Limb (tissue), 2 donors: ENCODE measurements around the gene KRT8.

Experiments
- DNase-seq, 2 donors: peaks; one replicate each; pipeline ENCODE4 v3.0.0-alpha.2; 2016; ENCODE audit errors: extremely low spot score in 2 of 2

Gene KRT8

DNA sequence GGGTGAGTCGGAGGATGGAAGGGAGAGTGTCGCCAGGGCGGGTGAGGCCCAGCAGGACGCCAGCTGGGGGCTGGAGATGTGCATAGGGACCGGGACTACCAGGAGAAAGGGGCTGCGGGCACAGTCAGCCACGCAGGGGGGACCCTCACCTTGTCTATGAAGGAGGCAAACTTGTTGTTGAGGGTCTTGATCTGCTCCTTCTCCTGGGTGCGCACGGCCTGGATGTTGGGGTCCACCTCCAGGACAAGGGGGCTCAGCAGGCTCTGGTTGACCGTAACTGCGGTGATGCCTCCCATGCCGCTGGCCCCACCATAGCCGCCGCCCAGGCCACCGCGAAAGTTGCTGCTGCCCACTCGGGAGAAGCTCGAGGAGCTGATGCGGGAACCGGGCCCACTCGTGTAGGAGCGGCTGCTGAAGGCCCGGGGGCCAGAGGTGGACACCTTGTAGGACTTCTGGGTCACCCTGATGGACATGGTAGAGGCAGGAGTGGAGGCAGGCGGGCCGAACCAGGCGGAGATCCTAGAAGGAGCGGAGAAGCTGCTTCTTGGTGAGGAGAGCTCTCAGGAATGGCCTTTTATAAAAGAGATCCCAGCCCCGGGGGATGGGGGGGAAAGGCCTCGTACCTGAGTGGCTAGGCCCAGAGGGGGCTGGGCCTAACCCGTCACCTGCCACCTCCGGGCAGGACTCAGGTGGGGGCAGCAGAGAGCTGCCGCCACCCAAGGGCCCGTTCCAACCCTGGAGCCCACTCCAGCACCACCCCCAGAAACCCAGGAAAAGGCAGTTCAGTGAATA, at the start of gene KRT8:
TSS of gene KRT8 (minus strand) at position 568 of the 792 bp plus-strand sequence. CDS start at position 473, 95 bp downstream.
- peak in 1 of 2 donors; percentile 56 for DNase-seq

DNA sequence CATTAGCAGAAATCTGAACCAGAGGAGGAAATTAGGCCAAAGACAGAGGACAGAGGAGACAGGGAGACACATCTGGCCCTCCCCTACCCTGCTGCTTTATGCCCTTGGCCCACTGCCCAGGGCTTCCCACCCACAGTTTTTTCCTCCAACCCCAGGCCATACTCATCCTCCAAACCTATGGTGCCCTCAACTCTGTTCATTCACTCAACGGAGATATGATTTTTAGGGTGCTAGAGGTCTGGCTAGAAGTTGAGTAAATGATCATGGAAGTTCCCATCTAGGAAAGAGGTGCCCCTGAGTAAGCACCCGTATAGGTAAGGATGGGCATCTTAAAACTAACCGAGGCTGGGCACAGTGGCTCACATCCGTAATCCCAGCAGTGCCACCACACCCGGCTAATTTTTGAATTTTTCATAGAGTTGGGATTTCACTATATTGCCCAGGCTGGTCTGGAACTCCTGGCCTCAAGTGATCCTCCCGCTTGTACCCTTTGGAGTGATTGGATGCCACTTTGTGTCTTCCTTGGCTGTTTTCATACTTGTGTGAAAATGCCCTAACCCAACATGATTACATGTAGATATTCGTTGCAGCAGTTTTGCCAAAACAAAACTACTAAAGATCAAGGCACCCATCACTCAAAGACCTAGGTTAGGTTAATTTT, 48.4 kb upstream of the KRT8 start:
- DNase-seq, result no peak

DNA sequence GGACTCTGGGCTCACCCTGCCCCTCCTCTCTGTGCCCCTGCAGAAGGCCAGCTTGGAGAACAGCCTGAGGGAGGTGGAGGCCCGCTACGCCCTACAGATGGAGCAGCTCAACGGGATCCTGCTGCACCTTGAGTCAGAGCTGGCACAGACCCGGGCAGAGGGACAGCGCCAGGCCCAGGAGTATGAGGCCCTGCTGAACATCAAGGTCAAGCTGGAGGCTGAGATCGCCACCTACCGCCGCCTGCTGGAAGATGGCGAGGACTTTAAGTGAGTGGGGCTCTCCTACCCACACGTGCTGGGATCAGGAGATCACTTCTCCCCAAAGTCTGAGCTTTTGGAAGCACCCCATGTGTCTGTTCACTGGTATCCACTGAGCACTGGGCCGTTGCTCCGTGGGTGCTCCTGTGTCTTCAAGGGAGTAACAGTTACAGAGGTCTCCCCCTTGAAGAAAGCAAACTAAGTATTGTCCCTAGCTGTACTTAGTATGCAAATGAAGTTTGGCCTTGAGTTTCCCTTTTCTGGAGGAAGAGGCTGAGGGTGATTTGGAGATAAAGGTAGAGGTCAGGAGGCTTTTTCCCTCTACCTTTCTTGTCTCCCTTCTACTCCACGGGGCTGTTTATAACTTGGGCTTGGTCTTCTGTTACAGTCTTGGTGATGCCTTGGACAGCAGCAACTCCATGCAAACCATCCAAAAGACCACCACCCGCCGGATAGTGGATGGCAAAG, 47.4 kb upstream of the KRT8 start:
- DNase-seq, result no peak

DNA sequence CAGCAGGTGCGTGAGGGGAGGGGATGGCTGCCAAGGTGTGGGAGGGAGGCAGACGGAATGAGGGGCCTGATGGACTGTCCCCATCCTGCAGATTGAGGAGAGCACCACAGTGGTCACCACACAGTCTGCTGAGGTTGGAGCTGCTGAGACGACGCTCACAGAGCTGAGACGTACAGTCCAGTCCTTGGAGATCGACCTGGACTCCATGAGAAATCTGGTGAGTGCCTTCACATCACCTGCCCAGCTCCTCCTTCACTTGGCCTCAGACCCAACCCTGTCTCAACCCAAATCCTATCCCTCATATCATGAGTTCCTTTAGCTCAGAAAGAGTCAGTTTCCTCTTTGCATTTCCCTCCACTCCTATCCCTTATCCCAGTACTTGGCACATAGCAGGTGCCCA, 46.8 kb upstream of the KRT8 start:
- DNase-seq, result no peak

DNA sequence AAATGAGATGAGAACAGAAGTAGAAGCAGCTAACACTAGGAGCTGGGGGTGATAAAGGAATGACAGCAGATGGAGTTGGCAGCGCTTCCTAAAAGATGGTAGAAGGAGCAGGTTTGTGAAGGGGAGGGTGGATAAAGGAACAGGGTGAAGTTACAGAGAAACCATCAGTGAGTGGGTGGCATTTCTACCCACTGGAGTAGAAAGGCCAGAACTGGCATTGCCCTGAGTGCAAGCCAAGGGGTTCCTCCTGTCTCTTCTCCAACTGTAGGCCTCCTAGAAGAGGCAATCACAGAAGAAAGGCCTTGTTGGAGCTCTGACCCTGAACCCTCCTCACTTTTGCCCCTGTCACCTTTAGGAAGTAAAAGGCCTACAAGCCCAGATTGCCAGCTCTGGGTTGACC, 46.2 kb upstream of the KRT8 start:
- no peak for DNase-seq

DNA sequence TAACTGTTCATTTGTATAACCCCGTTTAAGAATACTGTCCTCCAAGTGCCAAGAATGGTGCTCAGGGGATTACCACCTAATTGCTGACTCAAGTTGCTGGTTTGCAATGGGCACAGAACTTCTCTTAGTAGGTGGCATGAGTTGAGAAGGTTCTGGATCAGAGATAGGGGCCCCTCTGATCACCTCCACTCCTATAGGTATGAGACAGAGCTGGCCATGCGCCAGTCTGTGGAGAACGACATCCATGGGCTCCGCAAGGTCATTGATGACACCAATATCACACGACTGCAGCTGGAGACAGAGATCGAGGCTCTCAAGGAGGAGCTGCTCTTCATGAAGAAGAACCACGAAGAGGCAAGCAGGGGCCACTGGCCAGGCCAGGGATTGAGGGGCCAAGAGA, 45.7 kb upstream of the KRT8 start:
- DNase-seq, result no peak

DNA sequence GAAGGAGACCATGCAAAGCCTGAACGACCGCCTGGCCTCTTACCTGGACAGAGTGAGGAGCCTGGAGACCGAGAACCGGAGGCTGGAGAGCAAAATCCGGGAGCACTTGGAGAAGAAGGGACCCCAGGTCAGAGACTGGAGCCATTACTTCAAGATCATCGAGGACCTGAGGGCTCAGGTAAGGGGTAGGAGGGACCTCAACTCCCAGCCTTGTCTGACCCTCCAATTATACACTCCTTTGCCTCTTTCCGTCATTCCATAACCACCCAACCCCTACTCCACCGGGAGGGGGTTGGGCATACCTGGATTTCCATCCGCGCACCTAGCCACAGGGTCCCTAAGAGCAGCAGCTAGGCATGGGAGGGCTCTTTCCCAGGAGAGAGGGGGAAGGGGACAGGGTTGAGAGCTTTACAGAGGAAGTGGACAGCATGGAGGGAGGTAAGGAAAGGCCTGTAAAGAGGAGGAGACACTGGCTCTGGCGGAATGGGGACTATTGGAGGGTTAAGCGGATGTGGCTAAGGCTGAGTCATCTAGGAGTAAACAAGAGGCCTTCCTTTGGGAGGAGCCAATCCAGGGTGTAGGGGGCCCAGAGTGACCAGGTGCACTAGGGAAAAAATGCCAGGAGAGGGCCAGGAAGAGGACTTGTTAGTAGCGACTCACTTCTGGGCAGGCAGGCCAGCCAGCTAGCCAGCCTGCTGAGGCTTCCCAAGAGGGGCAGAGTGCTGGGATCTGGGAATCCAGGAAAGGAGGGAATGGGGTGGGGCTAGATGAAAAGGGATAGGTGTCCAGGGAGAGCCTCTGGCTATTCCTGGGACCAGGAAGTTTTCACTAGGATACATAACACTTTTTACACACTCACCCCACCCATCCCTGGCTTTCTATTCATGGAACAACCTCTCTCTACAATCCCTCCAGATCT, 44.8 kb upstream of the KRT8 start:
- DNase-seq, result no peak

DNA sequence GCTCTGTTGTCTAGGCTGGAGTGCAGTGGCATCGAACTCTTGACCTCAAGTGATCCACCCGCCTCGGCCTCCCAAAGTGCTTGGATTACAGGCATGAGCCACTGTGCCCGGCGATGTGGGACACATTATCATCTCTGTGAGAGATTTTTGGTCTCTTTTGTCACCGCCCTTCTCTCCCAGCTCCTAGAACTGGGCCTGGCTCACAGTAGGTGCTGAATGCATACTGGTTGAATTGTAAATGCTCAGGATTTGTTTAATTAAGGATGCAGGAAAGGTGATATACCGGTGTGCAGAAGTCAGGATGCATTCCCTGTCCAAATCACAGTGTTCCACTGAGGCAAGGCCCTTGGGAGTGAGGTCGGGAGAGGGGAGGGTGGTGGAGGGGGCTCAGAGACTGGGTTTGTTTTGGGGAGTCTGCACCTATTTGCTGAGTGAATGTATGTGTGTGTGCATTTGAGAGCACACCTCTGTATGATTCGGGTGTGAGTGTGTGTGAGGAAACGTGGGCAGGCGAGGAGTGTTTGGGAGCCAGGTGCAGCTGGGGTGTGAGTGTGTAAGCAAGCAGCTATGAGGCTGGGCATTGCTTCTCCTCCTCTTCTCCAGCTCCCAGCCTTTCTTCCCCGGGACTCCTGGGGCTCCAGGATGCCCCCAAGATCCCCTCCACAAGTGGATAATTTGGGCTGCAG, 43.0 kb upstream of the KRT8 start:
- DNase-seq, result no peak

DNA sequence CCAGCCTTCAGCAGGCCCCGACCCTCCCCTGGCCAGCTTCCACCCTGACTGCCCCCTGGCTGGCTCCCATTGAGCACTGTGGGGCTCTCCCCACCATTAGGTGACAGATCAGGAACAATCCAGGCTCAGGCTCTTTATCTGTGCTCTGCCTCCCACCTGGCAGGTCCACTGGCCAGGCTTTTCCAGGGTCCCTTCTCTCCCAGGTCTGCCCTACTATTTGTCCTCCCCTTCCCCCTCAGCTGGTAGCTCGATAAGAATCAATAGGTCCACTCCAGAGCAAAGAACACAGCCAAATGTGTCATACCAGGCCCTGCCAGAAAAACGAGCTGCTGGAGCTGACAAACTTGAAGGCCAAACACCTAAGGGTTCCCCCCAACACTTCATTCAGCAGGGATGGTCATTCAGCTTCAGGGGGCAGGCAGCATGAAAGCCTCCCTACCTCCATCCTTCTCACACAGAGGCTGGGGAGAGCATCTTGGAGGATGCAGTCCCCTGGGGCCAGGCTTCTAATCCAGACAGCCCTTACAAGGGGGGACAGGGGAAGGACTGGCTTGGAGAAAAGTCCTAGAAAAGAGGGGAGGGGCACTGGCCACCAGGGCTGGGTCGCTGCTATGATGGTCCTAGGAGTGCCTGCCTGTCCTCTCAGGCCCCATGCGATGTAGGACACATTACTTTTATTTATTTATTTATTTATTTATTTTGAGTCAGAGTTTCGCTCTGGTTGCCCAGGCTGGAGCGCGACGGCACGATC, 42.1 kb upstream of the KRT8 start:
- DNase-seq, result no peak

DNA sequence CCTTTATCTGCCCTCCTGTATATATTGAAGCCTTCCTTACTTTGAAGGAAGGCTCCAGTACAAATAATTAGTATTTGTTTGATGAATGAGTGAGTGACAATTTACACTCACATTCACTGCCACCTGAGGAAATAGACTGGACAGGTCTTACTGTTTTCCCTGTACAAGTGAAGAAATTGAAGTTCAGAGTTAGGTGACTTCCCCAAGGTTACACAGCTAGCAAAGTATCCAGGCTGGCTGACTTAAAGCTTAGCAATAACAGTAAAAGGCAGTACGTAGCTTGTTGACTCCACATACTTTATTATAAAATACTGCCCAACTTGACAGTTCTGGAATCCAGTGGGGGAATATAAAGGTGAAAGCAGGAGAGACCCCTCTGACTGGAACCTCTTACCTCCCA, 41.5 kb upstream of the KRT8 start:
- DNase-seq, result no peak

DNA sequence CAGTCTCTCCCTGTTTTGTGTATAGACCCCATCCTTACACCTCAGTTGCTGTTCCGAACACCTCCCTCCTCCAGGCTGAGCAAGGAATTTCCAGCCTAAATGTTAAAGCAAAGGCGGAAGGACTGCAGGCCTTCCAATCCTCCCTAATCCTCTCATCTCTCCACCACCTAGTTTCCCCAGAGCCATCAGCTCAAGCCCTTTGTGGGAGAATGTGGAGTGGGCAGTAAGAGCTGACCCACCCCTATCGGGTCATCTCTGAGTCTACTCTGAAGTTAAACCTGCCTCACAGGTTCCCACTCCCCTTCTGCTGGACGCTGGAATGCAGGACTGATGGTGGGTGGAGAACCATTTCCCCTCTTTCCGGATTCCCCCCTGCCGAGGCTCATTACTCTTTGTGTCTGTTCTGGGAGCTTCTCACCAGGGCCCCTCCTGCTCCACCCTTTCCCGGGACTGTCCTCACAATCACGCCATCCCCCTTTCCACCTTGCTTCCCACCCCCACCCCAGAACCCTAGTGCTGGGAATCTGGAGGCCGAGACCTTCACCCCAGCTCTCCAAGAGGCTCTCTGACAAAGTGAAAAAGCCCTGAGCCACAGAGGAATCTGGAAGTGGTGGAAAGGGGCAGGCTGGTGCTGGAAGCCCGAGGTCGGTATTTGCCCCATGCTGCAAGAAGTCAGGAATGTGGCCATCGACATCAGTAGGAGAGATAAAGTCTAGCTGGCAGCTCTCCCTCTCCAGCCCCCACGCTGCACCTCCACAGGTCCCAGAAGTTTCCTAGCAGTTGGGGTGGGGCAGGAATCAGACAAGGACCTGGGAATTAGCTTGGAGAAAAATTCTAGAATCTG, 40.7 kb upstream of the KRT8 start:
- no peak for DNase-seq

DNA sequence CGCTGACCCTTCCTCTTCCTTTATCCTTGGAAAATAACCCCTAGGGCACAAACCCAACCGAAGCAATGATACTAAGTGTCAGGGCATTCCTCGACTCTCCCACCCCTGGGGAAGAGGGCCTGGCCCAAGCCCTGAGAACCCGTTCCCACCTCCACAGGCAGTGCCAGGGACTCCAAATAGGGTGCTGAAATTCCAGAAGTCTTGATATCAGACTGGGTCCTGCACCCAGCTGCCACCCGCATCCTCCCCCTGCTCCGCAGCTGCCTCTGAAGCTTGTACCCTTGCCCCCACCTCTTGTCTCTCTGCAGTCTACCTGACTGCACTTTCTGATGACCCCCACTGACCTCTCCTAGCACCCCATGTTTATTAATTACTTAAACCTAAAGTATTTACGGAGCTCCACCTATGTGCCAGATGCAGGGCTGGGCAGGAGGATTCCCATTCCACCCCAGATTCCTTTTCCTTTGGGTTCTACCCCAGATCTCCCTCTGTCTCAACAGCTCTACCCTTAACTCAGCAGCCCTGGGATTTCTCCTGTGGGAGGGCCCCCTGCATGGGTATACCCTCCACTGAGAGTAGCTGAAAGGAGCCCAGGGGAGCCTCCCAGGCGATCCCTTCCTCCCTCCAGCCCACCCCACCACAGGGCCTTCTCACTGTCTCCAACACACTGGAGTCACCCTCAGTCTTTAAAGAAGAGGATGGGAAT, 40.0 kb upstream of the KRT8 start:
- no peak for DNase-seq

DNA sequence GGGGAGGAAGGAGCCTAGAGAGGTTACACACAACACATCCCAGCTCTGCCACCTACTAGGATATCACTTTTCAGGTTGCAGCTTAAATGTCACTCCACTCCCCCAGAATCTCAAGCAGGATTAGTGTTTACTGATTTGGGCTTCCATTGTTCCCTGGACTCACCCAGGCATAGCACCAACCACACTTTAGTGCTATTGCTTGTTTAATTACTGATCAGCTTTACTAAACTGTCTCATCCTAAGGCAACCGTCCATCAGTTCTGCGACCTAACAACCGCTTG, 38.0 kb upstream of the KRT8 start:
- no peak for DNase-seq

DNA sequence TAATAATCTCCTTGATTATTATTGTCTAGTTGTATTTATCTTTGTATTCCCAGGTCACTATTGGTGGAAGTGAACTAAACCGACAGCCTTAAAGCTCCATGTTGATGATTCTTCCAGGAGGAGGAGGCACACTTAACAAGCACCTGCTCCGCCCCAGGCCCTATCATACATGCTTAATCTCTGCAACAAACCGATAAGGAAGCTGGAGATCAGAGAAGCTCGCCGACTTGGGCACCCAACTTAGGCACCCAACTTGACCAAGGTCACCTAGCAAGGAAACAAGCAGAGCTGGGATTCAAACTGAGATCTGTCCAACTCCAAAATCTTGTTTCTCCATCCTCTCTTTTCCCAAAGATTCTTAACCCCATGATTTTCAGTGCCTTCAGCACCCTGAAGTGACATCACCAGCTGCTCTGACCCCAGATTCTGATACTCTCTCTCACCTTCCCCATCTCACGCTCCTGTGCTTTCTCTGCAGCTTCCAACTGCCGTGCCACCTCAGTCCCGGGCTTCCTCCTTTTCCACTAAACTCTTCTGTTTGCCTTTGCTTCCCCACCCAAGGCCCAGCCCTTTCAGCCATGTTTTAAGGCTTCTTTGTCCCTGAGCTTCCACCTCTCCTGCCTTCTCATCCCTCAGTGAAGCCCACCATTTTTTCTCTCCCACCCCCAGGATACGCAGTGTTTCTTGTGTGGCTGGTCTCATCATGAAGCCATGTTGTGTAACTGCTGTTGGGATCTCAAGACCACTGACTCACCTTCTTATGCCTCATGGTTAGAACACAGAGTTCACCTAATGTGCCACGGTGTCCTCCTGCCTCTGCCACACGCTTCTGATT, 37.4 kb upstream of the KRT8 start:
- no peak for DNase-seq

DNA sequence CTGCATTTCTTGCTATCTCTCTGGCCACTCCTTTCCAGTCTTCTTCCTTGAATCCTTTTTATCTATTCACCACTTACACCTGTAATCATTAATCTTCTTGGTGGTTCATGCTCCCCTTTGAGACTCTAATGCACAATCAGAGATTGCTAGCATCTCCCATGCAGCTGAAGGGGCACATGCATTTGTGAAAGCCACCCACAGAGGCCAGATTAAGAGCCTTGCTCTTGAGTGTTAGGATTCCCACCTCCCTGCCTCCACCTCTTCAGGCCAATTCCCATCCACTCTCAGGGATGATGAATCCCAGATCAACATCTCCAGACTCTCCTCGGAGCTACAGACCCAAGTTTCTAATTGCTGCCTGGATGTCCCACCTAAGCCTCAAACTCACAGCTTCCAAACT, 24.7 kb upstream of the KRT8 start:
- no peak for DNase-seq

DNA sequence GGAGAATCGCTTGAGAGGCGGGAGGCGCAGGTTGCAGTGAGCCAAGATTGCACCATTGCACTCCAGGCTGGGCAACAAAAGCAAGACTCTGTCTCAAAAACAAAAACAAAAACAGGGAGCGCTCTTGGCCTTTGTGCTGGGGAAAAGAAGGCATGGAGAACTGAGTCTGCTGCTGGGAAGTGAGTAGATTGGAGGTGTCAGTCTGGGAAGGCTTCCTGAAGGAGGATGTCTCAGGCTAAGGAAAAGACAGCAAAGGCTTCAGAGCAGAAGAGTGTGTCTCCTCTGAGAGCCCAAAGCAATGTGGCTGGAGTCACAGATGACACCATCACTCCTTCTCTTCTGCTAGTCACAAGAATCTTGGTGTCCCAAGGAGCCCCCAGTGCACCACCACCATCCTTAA, 23.1 kb upstream of the KRT8 start:
- DNase-seq, result no peak

DNA sequence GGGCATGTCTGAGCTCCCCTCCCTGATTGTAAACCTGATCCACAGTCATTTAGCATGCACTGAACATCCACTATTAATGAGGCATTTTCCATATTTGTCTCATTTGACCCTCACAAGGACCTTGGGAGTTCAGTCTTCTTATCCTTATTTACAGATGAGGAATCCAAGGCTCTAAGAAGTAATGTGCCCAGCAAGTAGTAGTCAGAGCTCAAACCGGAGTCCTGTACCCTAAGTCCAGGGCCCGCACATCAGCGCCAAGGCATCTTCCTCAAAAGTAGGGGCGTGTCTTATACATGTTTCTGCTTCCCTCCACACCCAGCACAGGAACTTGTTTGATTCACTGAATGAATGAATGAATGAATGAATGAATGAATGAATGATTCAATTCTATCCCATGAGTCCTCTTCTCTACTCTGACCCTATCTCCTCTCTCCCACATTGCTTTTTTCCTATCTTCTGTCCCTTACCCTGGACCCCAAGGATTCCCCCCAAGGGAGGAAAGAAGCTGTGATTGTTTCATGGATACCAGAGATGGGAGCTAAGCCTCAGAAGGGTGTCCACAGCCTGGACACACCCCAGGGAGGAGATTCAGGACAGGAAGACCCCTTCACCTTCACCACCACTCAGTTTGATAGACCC, 21.8 kb upstream of the KRT8 start:
- no peak for DNase-seq
